Upper lobe of right lung (tissue), 1 donor: ENCODE data around the gene SLC34A1. TPM values are rescaled to one million over a fixed set of nuclear protein-coding genes. Genes with fewer than 3 reads are reported as not detected.

Experiments used
- ATAC-seq: fragments of 200-7000 bp; cut with Tn5 transposase; one replicate; pipeline ENCODE4 v1.9.1; 2020; ENCODE audit warnings: mild to moderate bottlenecking, moderate library complexity
- DNase-seq: peaks from one replicate; pipeline ENCODE4 v3.0.0-alpha.2; 2020
- H3K27ac ChIP-seq: fragments of 200-600 bp; one replicate; pipeline ENCODE4 v1.8.0; 2022
- H3K27me3 ChIP-seq: fragments of 200-600 bp; one replicate; pipeline ENCODE4 v1.8.0; 2022; ENCODE audit warnings: mild to moderate bottlenecking
- H3K36me3 ChIP-seq: fragments of 200-600 bp; one replicate; pipeline ENCODE4 v1.8.0; 2022
- H3K4me1 ChIP-seq: fragments of 200-600 bp; one replicate; pipeline ENCODE4 v1.8.0; 2022
- H3K4me3 ChIP-seq: fragments of 200-600 bp; one replicate; pipeline ENCODE4 v1.8.0; 2022; ENCODE audit warnings: mild to moderate bottlenecking
- H3K9me3 ChIP-seq: fragments of 200-600 bp; one replicate; pipeline ENCODE4 v1.8.0; 2022
- CTCF ChIP-seq: fragments of 200-600 bp; IDR thresholded peaks from one replicate; pipeline ENCODE4 v1.8.0; 2022; ENCODE audit warnings: antibody characterized with exemption
- intact Hi-C: fragments of 100-400 bp; cut with DNase I; formaldehyde crosslinking; loops from one replicate; pipeline ENCODE4 v1.11.0; 2022
- total RNA-seq: library from RNA; stranded (reverse); fragmentation: NEBNext Ultra II Directional; extraction: Animal tissue kit (Norgen Biotek cat#: 25700); gene quantifications from one replicate; pipeline ENCODE4 v1.2.1, GENCODE V29; 2021
- donor health status: DM: no; HTN: yes; CAD: no; lungs with severe emphysema.

Gene SLC34A1
- total RNA-seq, 1 donor from 2014 or later: not detected

- ATAC-seq (peak; percentile 92), DNase-seq (peak; percentile 82)
- Histone ChIP-seq H3K27me3 (peaks cover 5% of the 10 kb centered on the region), H3K9me3 (no peaks in the 10 kb centered on the region), H3K27ac (peak overlapping the region; percentile 42), H3K4me3 (no peak overlapping the region), H3K4me1 (peaks cover 9% of the 10 kb centered on the region), H3K36me3 (no peaks in the 10 kb centered on the region)
- intact Hi-C loops: loop anchor here (5.0 kb wide), 1 partner anchor 112 kb away; no protein-coding TSS in a partner anchor
- peak; percentile 99 for TF ChIP-seq CTCF
Observed at GRCh38 chr5:177390363-177391300, 6.4 kb downstream of the SLC34A1 start.

GRCh38 chr5:177392765-177393164, 8.5 kb downstream of the SLC34A1 start:
- H3K9me3 ChIP-seq: no peaks in the 10 kb centered on the region
- no peak for DNase-seq
- H3K4me3 ChIP-seq: no peak overlapping the region
- H3K4me1 ChIP-seq: peaks cover 9% of the 10 kb centered on the region
- intact Hi-C loops: loop anchor here (5.0 kb wide), 1 partner anchor 110 kb away; no protein-coding TSS in a partner anchor
- no peak overlapping the region for H3K27ac ChIP-seq
- no peak for ATAC-seq
- no peaks in the 10 kb centered on the region for H3K36me3 ChIP-seq
- no peaks in the 10 kb centered on the region for H3K27me3 ChIP-seq
- TF ChIP-seq CTCF: no peak

- TF ChIP-seq CTCF: no peak
- no peaks in the 10 kb centered on the region for H3K9me3 ChIP-seq
- DNase-seq (no peak), ATAC-seq (no peak)
- H3K27me3 ChIP-seq: peaks cover 2% of the 10 kb centered on the region
- H3K4me1 ChIP-seq: peaks cover 9% of the 10 kb centered on the region
- H3K4me3 ChIP-seq: no peak overlapping the region
- intact Hi-C loops: loop anchor here (5.0 kb wide), 1 partner anchor 109 kb away; no protein-coding TSS in a partner anchor
- no peak overlapping the region for H3K27ac ChIP-seq
- no peaks in the 10 kb centered on the region for H3K36me3 ChIP-seq
Observed at GRCh38 chr5:177393206-177393765, 9.1 kb downstream of the SLC34A1 start.

GRCh38 chr5:177393990-177394389, 9.8 kb downstream of the SLC34A1 start:
- no peak overlapping the region for H3K27ac ChIP-seq
- H3K4me3 ChIP-seq: no peak overlapping the region
- H3K4me1 ChIP-seq: peaks cover 9% of the 10 kb centered on the region
- intact Hi-C loops: loop anchor here (5.0 kb wide), 1 partner anchor 108 kb away; no protein-coding TSS in a partner anchor
- no peaks in the 10 kb centered on the region for H3K9me3 ChIP-seq
- H3K27me3 ChIP-seq: peaks cover 9% of the 10 kb centered on the region
- TF ChIP-seq CTCF: no peak
- no peak for ATAC-seq
- DNase-seq: no peak
- H3K36me3 ChIP-seq: no peaks in the 10 kb centered on the region

- Histone ChIP-seq H3K36me3 (no peaks in the 10 kb centered on the region), H3K4me3 (no peak overlapping the region), H3K27ac (no peak overlapping the region), H3K27me3 (peaks cover 30% of the 10 kb centered on the region), H3K4me1 (peaks cover 4% of the 10 kb centered on the region), H3K9me3 (no peaks in the 10 kb centered on the region)
- ATAC-seq (no peak), DNase-seq (no peak)
- TF ChIP-seq CTCF: no peak
- intact Hi-C loops: no loop called here
Observed at GRCh38 chr5:177396078-177396477, 11.8 kb downstream of the SLC34A1 start.
